HepG2 (cell line): ENCODE measurements around the gene BCL6B. TPM values are rescaled to one million over a fixed set of nuclear protein-coding genes. Genes with fewer than 3 reads are reported as not detected.

Source experiments
- ATAC-seq: fragments of 200-7000 bp; cut with Tn5 transposase; 3 replicates; pipeline ENCODE4 v1.9.1; 2020; ENCODE audit warnings: mild to moderate bottlenecking, moderate library complexity
- BruUV-seq: library from RNA; stranded (reverse); fragments of 400-500 nt; replicated peaks from 2 replicates; lab custom pipeline; 2021; lab: Mats Ljungman, UMichigan
- CTCF ChIA-PET: fragments of 300-600 bp; formaldehyde crosslinking; extraction: SDS; loops from one replicate; lab custom pipeline; 2021; ENCODE audit warnings: low total read pairs, inconsistent platforms, low intra/inter-chr PET ratio; lab: Yijun Ruan, JAX
- POLR2A ChIA-PET: fragments of 350-600 bp; sonication (Branson Sonifier 250); formaldehyde crosslinking; loops from one replicate; lab custom pipeline; 2020; ENCODE audit warnings: antibody characterized with exemption, inconsistent platforms; lab: Yijun Ruan, JAX
- DNase-seq: peaks from one replicate; pipeline ENCODE4 v3.0.0-alpha.2; 2015; ENCODE audit warnings: low spot score
- FAIRE-seq: peaks from 3 replicates; lab custom pipeline; 2011; peaks lifted over from hg19 to GRCh38; lab: Jason Lieb, UNC
- H2AFZ ChIP-seq: one replicate; pipeline ENCODE4 v1.6.1; 2011; ENCODE audit warnings: low read length, inconsistent platforms
- H3K27ac ChIP-seq: fragments of 300-600 bp; 3 replicates; pipeline ENCODE4 v1.8.0; 2011; ENCODE audit warnings: mixed run types, mild to moderate bottlenecking, mixed read lengths, low read length, inconsistent platforms; ENCODE audit not compliant: insufficient read depth; ENCODE audit errors: extremely low read length
- H3K27me3 ChIP-seq, 2 experiments: fragments of 200-600 bp in 1 of 2; 2 replicates in 1 of 2; 3 replicates in 1 of 2; pipeline versions ENCODE4 v1.6.0 to v1.8.0; 2011; ENCODE audit warnings: low read length in 2 of 2, mild to moderate bottlenecking in 2 of 2, moderate library complexity in 2 of 2, inconsistent platforms in 1 of 2; ENCODE audit not compliant: insufficient read depth in 2 of 2, control insufficient read depth in 1 of 2
- H3K36me3 ChIP-seq, 2 experiments: fragments of 200-600 bp in 1 of 2; replicated peaks in 1 of 2; 2 replicates in 1 of 2; 3 replicates in 1 of 2; pipeline versions ENCODE4 v1.5.1 to v1.8.0; 2011; ENCODE audit warnings: low read length in 2 of 2, inconsistent platforms in 1 of 2; ENCODE audit not compliant: insufficient read depth in 2 of 2, control insufficient read depth in 1 of 2
- H3K4me1 ChIP-seq: 2 replicates; pipeline ENCODE4 v1.5.1; 2012; ENCODE audit warnings: low read length, inconsistent platforms; ENCODE audit not compliant: insufficient read depth
- H3K4me2 ChIP-seq: 2 replicates; pipeline ENCODE4 v1.6.0; 2011; ENCODE audit warnings: low read depth, low read length, inconsistent platforms
- H3K4me3 ChIP-seq, 3 experiments: fragments of 200-600 bp in 1 of 3; sonication (generic), shearing (Covaris generic) in 1 of 3; replicated peaks in 1 of 3; 2 replicates each; pipeline ENCODE4 v1.5.1; 2011 to 2016; ENCODE audit warnings: low read length in 3 of 3, inconsistent platforms in 2 of 3, low read depth in 2 of 3, mild to moderate bottlenecking in 2 of 3, control low read depth in 1 of 3, mixed read lengths in 1 of 3; ENCODE audit not compliant: insufficient read depth in 1 of 3
- H3K79me2 ChIP-seq: one replicate; pipeline ENCODE4 v1.6.1; 2011; ENCODE audit warnings: low read length, inconsistent platforms; ENCODE audit not compliant: insufficient read depth
- H3K9ac ChIP-seq: 2 replicates; pipeline ENCODE4 v1.6.0; 2011; ENCODE audit warnings: mild to moderate bottlenecking, low read depth, low read length, inconsistent platforms; ENCODE audit not compliant: insufficient read depth
- H3K9me3 ChIP-seq: 2 replicates; pipeline ENCODE4 v1.5.1; 2012; ENCODE audit warnings: mild to moderate bottlenecking, low read length
- H4K20me1 ChIP-seq: 2 replicates; pipeline ENCODE4 v1.6.0; 2011; ENCODE audit warnings: inconsistent platforms, mild to moderate bottlenecking, low read length, moderate library complexity; ENCODE audit not compliant: insufficient read depth
- KAT8 ChIP-seq: IDR thresholded peaks from 2 replicates; pipeline ENCODE4 v1.6.1; 2016; ENCODE audit warnings: missing genetic modification reagents, missing compliant biosample characterization
- KDM1A ChIP-seq: IDR thresholded peaks from 2 replicates; pipeline ENCODE4 v1.6.1; 2016; ENCODE audit warnings: missing compliant biosample characterization
- MIXL1 ChIP-seq: IDR thresholded peaks from 2 replicates; pipeline ENCODE4 v1.6.1; 2016
- MXI1 ChIP-seq: IDR thresholded peaks from 3 replicates; pipeline ENCODE4 v1.6.1; 2012; ENCODE audit warnings: low read depth, low read length, inconsistent platforms, borderline replicate concordance
- POGZ ChIP-seq: sonication (generic); formaldehyde crosslinking; IDR thresholded peaks from 2 replicates; pipeline ENCODE4 v1.4.0; 2020; ENCODE audit warnings: mild to moderate bottlenecking, missing genetic modification reagents
- RAD21 ChIP-seq: fragments of 450-650 bp; formaldehyde crosslinking; IDR thresholded peaks from 2 replicates; pipeline ENCODE4 v1.5.0; 2020; ENCODE audit warnings: mild to moderate bottlenecking
- SMC3 ChIP-seq: IDR thresholded peaks from 2 replicates; pipeline ENCODE4 v1.6.1; 2011; ENCODE audit warnings: low read length, improper control_type of control experiment
- SP140L ChIP-seq: sonication (generic); formaldehyde crosslinking; IDR thresholded peaks from 2 replicates; pipeline ENCODE4 v1.4.0; 2020; ENCODE audit warnings: missing genetic modification reagents, borderline replicate concordance
- STAG1 ChIP-seq: sonication (generic); formaldehyde crosslinking; IDR thresholded peaks from 2 replicates; pipeline ENCODE4 v1.4.0; 2020; ENCODE audit warnings: missing genetic modification reagents
- ZNF484 ChIP-seq: sonication (generic); formaldehyde crosslinking; IDR thresholded peaks from 2 replicates; pipeline ENCODE4 v1.5.1; 2020; ENCODE audit warnings: mild to moderate bottlenecking, low read depth, missing genetic modification reagents, borderline replicate concordance
- ZNF674 ChIP-seq: sonication (generic); formaldehyde crosslinking; IDR thresholded peaks from 2 replicates; pipeline ENCODE4 v1.5.0; 2020; ENCODE audit warnings: low read depth, mild to moderate bottlenecking, missing genetic modification reagents
- WGBS: methylation state at CpG from one replicate; pipeline ENCODE4 v1.1.6; 2017; ENCODE audit warnings: low lambda C conversion rate; 5-methylcytosine and 5-hydroxymethylcytosine counted together
- in situ Hi-C: cut with HindIII; loops from 2 replicates; pipeline ENCODE4 v1.10.0; 2017; ENCODE audit warnings: low pct_unique_long_range_greater_than_20kb; ENCODE audit not compliant: extremely low pct_ligation_motif_present
- intact Hi-C: fragments of 100-400 bp; cut with micrococcal nuclease; formaldehyde crosslinking; loops from one replicate; pipeline ENCODE4 v1.10.0; 2022; ENCODE audit not compliant: unreplicated experiment
- polyA plus RNA-seq, 8 experiments: library from polyadenylated mRNA; depleted of rRNA in 3 of 8; stranded (reverse) in 7 of 8; unstranded in 1 of 8; fragments of >200 nt; fragmentation: Illumina TruSeq in 4 of 8; extraction: Trizol in 4 of 8; gene quantifications; 2 replicates each; pipeline versions ENCODE4 v1.2.1 to v1.2.3, GENCODE V29; 2011 to 2016; ENCODE audit warnings: low read depth in 4 of 8, missing spikeins in 1 of 8, mixed read lengths in 1 of 8; ENCODE audit not compliant: insufficient read depth in 1 of 8
- total RNA-seq, 5 experiments: library from RNA; depleted of rRNA; stranded (reverse); fragments of >200 nt; fragmentation: Illumina TruSeq; extraction: Trizol; gene quantifications; 2 replicates each; pipeline ENCODE4 v1.2.3, GENCODE V29; 2016; ENCODE audit warnings: low read depth in 1 of 5
- TF ChIP-seq, protein P1 (sequence below): sonication (generic); formaldehyde crosslinking; IDR thresholded peaks from 2 replicates; pipeline ENCODE4 v1.5.0; 2020; ENCODE audit warnings: mild to moderate bottlenecking, missing genetic modification reagents, moderate library complexity
- TF ChIP-seq, protein P2 (sequence below): IDR thresholded peaks from 2 replicates; pipeline ENCODE4 v1.6.1; 2012; ENCODE audit warnings: low read depth, low read length, improper control_type of control experiment
- TF ChIP-seq, protein P3 (sequence below), 2 experiments: sonication (generic) in 1 of 2; formaldehyde crosslinking in 1 of 2; IDR thresholded peaks; 2 replicates each; pipeline versions ENCODE4 v1.4.0 to v1.6.1; 2018 to 2020; ENCODE audit warnings: missing genetic modification reagents in 2 of 2, borderline replicate concordance in 1 of 2, low read depth in 1 of 2, mild to moderate bottlenecking in 1 of 2, missing biosample characterization in 1 of 2

Gene BCL6B
- total and polyA plus RNA-seq, 2 of the 13 experiments (the other 11 are each of a cell fraction or from before 2014, with no cell fraction given): not detected

DNA sequence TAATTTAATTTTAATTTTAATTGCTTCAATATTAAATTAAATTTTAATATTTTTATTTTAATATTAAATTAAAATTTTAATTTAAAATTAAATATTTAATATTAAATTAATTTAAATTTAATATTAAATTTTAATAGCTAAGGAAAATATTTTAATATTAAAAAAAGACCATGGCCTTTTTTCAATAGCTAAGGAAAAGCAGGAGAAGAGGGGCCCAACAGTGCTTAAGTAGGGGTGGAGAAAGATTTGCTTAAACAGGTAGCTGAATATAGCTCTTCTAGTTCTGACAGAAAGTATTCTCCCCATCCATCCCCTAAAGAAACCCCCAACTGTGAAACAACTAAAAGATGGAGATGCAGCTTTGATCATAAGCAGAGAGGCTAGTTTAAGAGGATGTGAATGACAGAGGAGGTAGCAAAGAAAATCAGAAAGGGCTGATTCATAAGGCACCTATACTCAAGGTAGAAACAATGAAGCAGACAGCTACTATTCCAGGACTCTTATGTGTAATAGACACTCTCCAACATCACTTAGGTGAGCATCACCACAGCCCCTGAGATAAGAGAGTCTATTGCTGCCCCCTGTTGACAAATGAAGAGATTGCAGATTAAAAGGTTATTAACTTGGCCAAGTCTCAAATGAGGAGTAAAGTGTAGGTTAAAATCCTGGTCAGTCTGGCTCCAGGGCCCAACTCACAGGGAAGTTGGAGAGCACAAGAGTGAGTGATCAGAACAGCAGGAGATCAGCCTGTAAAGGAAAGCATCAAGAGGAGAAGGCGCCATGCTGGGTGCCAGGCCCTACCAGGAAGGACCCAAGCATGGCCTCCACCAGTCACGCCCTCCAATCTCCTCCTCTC lies 18.2 kb upstream of the BCL6B start:
- Histone ChIP-seq H4K20me1 (peaks cover 4% of the 10 kb centered on the region; the same call in 1 of the 2 replicates), H3K9me3 (no peaks in the 10 kb centered on the region), H3K27ac (no peak overlapping the region), H3K27me3 (no peaks in the 10 kb centered on the region), H3K79me2 (peaks cover 4% of the 10 kb centered on the region)
- WGBS: 100% methylated on average over 2 of the region's 2 CpGs
- DNase-seq: peak; percentile 76
- no TSS peak for BruUV-seq
- TF ChIP-seq SMC3 (peak; percentile 62), MIXL1 (CRISPR knock-in tag) (peak; percentile 63; the same call in 1 of the 2 replicates), ZNF674 (CRISPR knock-in tag) (no peak), STAG1 (CRISPR knock-in tag) (peak; percentile 83), KAT8 (CRISPR knock-in tag) (0 out of 2 replicates have a peak, but pooled peaks have one; percentile 19), MXI1 (0 out of 3 replicates have a peak, but pooled peaks have one; percentile 11), ZNF484 (CRISPR knock-in tag) (no peak), RAD21 (CRISPR knock-in tag) (peak; percentile 59; the same call in 1 of the 2 replicates), KDM1A (no peak), SP140L (CRISPR knock-in tag) (no peak), POGZ (CRISPR knock-in tag) (no peak)
- TF ChIP-seq, protein P1, sequence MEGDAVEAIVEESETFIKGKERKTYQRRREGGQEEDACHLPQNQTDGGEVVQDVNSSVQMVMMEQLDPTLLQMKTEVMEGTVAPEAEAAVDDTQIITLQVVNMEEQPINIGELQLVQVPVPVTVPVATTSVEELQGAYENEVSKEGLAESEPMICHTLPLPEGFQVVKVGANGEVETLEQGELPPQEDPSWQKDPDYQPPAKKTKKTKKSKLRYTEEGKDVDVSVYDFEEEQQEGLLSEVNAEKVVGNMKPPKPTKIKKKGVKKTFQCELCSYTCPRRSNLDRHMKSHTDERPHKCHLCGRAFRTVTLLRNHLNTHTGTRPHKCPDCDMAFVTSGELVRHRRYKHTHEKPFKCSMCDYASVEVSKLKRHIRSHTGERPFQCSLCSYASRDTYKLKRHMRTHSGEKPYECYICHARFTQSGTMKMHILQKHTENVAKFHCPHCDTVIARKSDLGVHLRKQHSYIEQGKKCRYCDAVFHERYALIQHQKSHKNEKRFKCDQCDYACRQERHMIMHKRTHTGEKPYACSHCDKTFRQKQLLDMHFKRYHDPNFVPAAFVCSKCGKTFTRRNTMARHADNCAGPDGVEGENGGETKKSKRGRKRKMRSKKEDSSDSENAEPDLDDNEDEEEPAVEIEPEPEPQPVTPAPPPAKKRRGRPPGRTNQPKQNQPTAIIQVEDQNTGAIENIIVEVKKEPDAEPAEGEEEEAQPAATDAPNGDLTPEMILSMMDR: peak; percentile 84
- TF ChIP-seq, protein P2, sequence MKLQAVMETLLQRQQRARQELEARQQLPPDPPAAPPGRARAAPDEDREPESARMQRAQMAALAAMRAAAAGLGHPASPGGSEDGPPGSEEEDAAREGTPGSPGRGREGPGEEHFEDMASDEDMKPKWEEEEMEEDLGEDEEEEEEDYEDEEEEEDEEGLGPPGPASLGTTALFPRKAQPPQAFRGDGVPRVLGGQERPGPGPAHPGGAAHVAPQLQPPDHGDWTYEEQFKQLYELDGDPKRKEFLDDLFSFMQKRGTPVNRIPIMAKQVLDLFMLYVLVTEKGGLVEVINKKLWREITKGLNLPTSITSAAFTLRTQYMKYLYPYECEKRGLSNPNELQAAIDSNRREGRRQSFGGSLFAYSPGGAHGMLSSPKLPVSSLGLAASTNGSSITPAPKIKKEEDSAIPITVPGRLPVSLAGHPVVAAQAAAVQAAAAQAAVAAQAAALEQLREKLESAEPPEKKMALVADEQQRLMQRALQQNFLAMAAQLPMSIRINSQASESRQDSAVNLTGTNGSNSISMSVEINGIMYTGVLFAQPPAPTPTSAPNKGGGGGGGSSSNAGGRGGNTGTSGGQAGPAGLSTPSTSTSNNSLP: peak; percentile 98
- TF ChIP-seq, protein P3, sequence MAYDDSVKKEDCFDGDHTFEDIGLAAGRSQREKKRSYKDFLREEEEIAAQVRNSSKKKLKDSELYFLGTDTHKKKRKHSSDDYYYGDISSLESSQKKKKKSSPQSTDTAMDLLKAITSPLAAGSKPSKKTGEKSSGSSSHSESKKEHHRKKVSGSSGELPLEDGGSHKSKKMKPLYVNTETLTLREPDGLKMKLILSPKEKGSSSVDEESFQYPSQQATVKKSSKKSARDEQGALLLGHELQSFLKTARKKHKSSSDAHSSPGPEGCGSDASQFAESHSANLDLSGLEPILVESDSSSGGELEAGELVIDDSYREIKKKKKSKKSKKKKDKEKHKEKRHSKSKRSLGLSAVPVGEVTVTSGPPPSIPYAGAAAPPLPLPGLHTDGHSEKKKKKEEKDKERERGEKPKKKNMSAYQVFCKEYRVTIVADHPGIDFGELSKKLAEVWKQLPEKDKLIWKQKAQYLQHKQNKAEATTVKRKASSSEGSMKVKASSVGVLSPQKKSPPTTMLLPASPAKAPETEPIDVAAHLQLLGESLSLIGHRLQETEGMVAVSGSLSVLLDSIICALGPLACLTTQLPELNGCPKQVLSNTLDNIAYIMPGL (CRISPR knock-in tag; IDR thresholded peaks at IDR 0.05; ENCODE audit: borderline replicate concordance in 1 of 2, low read depth in 1 of 2): 0 out of 4 replicates have a peak, but pooled peaks of 1 of the 2 experiments have one; percentile 28
- TF ChIP-seq, all 625 proteins: peak for 9
- peak; percentile 86 for ATAC-seq
- Histone ChIP-seq H3K36me3 (peaks cover 15 to 44% of the 10 kb centered on the region in 2 experiments; a peak in 4 of 5 replicates), H3K4me1 (peaks cover 3% of the 10 kb centered on the region), H2AFZ (no peak overlapping the region), H3K4me3 (no peak overlapping the region), H3K4me2 (no peak overlapping the region), H3K9ac (no peak overlapping the region)
- in situ Hi-C loops: loop anchor here (5.0 to 10.0 kb wide), 2 partner anchors 92 to 150 kb away; no protein-coding TSS in a partner anchor
- ChIA-PET POLR2A (interaction anchor here (1.1 to 1.2 kb wide), 2 partner anchors 15 to 292 kb away, joined by 3 read pairs; partner anchors contain the start of gene SLC13A5), CTCF (interaction anchor here (1.0 to 1.9 kb wide), 6 partner anchors 17 to 532 kb away, joined by 5 to 14 read pairs (median 8); partner anchors contain the start of gene BCL6B)
- intact Hi-C loops: loop anchor here (1.0 to 5.0 kb wide), 2 partner anchors 18 to 342 kb away; no protein-coding TSS in a partner anchor
- peak; percentile 66 for FAIRE-seq
